Measurements from ENCODE around the gene NGEF. TPM values are rescaled to one million over a fixed set of nuclear protein-coding genes. Genes with fewer than 3 reads are reported as not detected.
A peak's percentile ranks its signal among the peaks of the same experiment; 100 is the strongest.

The NGEF gene
- total and polyA plus RNA-seq, 2 donors from 2014 or later: 4.8 to 5.3 TPM

DNA sequence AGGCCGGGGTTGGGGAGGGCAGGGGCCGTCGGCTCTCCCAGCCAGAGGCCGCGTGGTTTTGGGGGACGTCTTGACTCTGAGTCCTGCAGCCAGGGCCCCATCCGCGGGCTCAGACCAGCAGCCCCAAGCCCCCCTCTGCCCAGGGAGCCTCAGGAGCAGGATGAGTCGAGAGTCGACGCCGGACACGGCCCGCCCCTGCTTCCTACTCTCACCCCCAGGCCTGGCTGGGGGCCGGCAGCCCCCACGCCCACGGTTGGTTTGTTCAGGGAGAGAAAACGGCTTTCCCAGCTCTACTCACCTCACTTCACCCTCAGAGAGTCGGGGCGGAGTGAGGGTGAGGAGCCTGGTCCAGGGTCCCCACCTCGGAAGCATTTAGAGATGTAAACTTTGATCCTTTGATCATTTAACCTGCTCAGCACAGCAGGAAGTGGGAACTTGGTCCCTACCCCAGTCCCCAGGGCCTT lies 136.0 kb downstream of the NGEF start:
- Histone ChIP-seq H3K27me3 (ENCODE audit: control insufficient read depth, insufficient read depth, low read length) (no peaks in the 10 kb centered on the region), H3K27ac (ENCODE audit: low read depth in 2 of 2, low read length in 2 of 2) (no peak overlapping the region), H3K4me3 (ENCODE audit: low read length in 3 of 3) (peak overlapping the region in 1 of 3 donors; percentile 39), H3K9me3 (ENCODE audit: control insufficient read depth in 2 of 3, insufficient read depth in 1 of 3, low read length in 3 of 3) (no peaks in the 10 kb centered on the region), H3K9ac (ENCODE audit: low read length in 3 of 3) (no peak overlapping the region), H3K4me1 (ENCODE audit: control insufficient read depth in 2 of 3, insufficient read depth in 2 of 3, low read depth in 1 of 3, low read length in 3 of 3) (peaks cover 0 to 2% (median 0%) of the 10 kb centered on the region in 3 donors), H3K36me3 (ENCODE audit: control insufficient read depth in 2 of 3, insufficient read depth in 3 of 3, low read length in 3 of 3) (no peaks in the 10 kb centered on the region)
- intact Hi-C loops (cut with DNase I): no loop called here
- FAIRE-seq: no peak
- peak in 2 of 5 donors; percentile 40 to 73 for DNase-seq
- TF ChIP-seq, protein P1, sequence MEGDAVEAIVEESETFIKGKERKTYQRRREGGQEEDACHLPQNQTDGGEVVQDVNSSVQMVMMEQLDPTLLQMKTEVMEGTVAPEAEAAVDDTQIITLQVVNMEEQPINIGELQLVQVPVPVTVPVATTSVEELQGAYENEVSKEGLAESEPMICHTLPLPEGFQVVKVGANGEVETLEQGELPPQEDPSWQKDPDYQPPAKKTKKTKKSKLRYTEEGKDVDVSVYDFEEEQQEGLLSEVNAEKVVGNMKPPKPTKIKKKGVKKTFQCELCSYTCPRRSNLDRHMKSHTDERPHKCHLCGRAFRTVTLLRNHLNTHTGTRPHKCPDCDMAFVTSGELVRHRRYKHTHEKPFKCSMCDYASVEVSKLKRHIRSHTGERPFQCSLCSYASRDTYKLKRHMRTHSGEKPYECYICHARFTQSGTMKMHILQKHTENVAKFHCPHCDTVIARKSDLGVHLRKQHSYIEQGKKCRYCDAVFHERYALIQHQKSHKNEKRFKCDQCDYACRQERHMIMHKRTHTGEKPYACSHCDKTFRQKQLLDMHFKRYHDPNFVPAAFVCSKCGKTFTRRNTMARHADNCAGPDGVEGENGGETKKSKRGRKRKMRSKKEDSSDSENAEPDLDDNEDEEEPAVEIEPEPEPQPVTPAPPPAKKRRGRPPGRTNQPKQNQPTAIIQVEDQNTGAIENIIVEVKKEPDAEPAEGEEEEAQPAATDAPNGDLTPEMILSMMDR (IDR thresholded peaks at IDR 0.05; ENCODE audit: borderline replicate concordance, extremely low read depth, insufficient read depth): no peak

DNA sequence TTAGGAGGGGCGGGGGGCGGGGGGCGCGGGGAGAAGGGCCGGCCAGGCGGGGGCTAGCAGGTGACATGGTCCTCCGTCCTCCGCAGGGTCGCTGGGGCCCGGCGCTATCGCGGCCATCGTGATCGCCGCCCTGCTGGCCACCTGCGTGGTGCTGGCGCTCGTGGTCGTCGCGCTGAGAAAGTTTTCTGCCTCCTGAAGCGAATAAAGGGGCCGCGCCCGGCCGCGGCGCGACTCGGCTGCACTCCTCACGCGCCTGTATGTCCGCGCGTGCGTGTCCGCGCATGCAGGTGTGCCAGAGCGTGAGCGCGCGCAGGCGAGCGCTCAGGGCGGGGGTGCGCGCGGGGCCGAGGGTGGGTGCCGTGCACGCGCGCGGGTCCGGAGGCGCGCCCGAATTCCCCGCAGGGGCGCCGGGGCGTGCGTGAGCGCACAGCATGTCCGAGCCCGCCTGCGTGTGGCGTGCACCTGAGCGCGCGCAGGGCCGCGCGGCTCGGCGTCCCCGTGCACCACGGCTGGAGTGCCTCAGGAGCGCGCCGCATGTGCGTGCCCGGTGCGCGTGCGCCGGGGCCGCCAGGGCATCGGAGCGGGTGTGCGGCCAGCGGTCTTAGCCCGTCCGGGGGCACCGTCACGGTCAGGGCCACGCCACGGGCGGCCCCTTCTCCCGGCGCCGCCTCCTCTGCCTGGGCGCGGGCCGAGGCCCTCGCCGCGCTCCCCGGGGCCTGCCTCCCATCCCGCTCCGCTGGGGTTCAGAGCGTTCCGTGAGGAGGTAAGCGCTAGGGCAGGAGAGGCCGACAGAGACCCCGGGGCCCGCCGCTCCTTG lies 136.7 kb downstream of the NGEF start:
- FAIRE-seq: no peak
- Histone ChIP-seq H3K27ac (ENCODE audit: low read depth in 2 of 2, low read length in 2 of 2) (no peak overlapping the region), H3K36me3 (ENCODE audit: control insufficient read depth in 2 of 3, insufficient read depth in 3 of 3, low read length in 3 of 3) (no peaks in the 10 kb centered on the region), H3K9me3 (ENCODE audit: control insufficient read depth in 2 of 3, insufficient read depth in 1 of 3, low read length in 3 of 3) (no peaks in the 10 kb centered on the region), H3K9ac (ENCODE audit: low read length in 3 of 3) (no peak overlapping the region), H3K4me3 (ENCODE audit: low read length in 3 of 3) (peak overlapping the region in 1 of 3 donors; percentile 39), H3K4me1 (ENCODE audit: control insufficient read depth in 2 of 3, insufficient read depth in 2 of 3, low read depth in 1 of 3, low read length in 3 of 3) (peaks cover 0 to 2% (median 0%) of the 10 kb centered on the region in 3 donors), H3K27me3 (ENCODE audit: control insufficient read depth, insufficient read depth, low read length) (no peaks in the 10 kb centered on the region)
- peak; percentile 54 to 79 (median 63) for DNase-seq
- intact Hi-C loops (cut with DNase I): no loop called here
- TF ChIP-seq, protein P1 (IDR thresholded peaks at IDR 0.05; ENCODE audit: borderline replicate concordance, extremely low read depth, insufficient read depth): no peak

DNA sequence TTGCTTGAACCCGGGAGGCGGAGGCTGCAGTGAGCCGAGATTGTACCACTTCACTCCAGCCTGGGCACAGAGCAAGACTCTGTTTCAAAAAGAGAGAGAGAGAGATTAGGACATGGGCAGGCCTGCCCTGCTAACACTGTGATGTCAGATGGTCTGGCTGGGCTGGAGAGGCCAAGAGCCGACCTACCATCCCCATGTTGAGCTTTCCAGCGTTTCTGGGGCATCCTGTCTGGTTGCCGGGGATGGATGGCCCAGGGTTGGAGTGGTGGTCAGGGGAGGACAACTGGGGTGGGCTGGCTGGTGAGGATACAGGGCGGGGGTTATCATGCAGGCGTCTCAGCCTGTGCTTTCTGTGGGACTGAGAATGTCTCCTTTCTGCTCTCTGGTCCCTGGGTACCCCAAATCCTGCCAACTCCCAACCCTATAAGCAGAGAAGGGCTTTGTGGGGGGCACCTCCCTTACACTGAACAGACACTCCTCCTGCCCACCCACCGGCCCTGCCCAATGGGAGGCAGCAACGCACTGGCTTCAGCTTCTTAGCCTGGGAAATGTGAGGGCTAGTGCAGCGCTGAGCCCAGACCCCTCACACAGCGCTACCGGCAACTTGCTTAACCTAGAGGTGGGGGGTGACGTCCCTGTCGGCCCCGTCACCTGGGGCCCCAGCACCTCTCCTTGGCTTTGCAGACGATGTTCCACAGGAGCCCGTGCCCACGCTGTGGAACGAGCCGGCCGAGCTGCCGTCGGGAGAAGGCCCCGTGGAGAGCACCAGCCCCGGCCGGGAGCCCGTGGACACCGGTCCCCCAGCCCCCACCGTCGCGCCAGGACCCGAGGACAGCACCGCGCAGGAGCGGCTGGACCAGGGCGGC lies 137.6 kb downstream of the NGEF start:
- Histone ChIP-seq H3K9ac (ENCODE audit: low read length in 3 of 3) (no peak overlapping the region), H3K36me3 (ENCODE audit: control insufficient read depth in 2 of 3, insufficient read depth in 3 of 3, low read length in 3 of 3) (no peaks in the 10 kb centered on the region), H3K4me1 (ENCODE audit: control insufficient read depth in 2 of 3, insufficient read depth in 2 of 3, low read depth in 1 of 3, low read length in 3 of 3) (peaks cover 0 to 2% (median 0%) of the 10 kb centered on the region in 3 donors), H3K27me3 (ENCODE audit: control insufficient read depth, insufficient read depth, low read length) (no peaks in the 10 kb centered on the region), H3K4me3 (ENCODE audit: low read length in 3 of 3) (peak overlapping the region in 1 of 3 donors; percentile 32), H3K27ac (ENCODE audit: low read depth in 2 of 2, low read length in 2 of 2) (no peak overlapping the region), H3K9me3 (ENCODE audit: control insufficient read depth in 2 of 3, insufficient read depth in 1 of 3, low read length in 3 of 3) (no peaks in the 10 kb centered on the region)
- intact Hi-C loops (cut with DNase I): no loop called here
- TF ChIP-seq, protein P1 (IDR thresholded peaks at IDR 0.05; ENCODE audit: borderline replicate concordance, extremely low read depth, insufficient read depth): no peak
- FAIRE-seq (no peak), DNase-seq (peak; percentile 40 to 71 (median 55))
